GM04504 (cell line): ENCODE data around the gene SCP2.

Source experiments
- DNase-seq: peaks from one replicate; pipeline ENCODE4 v3.0.0-alpha.2; 2012; ENCODE audit warnings: low read depth

Gene SCP2

GRCh38 chr1:53068314-53069099 is 141.4 kb downstream of the SCP2 start:
- DNase-seq = no peak

- no peak for DNase-seq
Observed at GRCh38 chr1:53069265-53069662, 142.2 kb downstream of the SCP2 start.

- no peak for DNase-seq
Observed at GRCh38 chr1:53069663-53070327, 142.7 kb downstream of the SCP2 start.

GRCh38 chr1:53070621-53071020 is 143.5 kb downstream of the SCP2 start:
- no peak for DNase-seq

GRCh38 chr1:53071167-53071865 is 144.2 kb downstream of the SCP2 start:
- DNase-seq = no peak

GRCh38 chr1:53071915-53072314 is 144.8 kb downstream of the SCP2 start:
- no peak for DNase-seq

GRCh38 chr1:53073287-53073686 is 146.2 kb downstream of the SCP2 start:
- no peak for DNase-seq

GRCh38 chr1:53073868-53074311 is 146.8 kb downstream of the SCP2 start:
- no peak for DNase-seq

- DNase-seq = no peak
Observed at GRCh38 chr1:53074313-53075154, 147.5 kb downstream of the SCP2 start.

GRCh38 chr1:53075206-53075605 is 148.1 kb downstream of the SCP2 start:
- DNase-seq = no peak

GRCh38 chr1:53075761-53076163 is 148.7 kb downstream of the SCP2 start:
- no peak for DNase-seq

GRCh38 chr1:53076165-53076564 is 149.1 kb downstream of the SCP2 start:
- DNase-seq = no peak

- DNase-seq = no peak
Observed at GRCh38 chr1:53076721-53077598, 149.9 kb downstream of the SCP2 start.

- no peak for DNase-seq
Observed at GRCh38 chr1:53077599-53077965, 150.5 kb downstream of the SCP2 start.

GRCh38 chr1:53078333-53079101 is 151.4 kb downstream of the SCP2 start:
- DNase-seq = no peak

- DNase-seq = no peak
Observed at GRCh38 chr1:53079251-53079650, 152.2 kb downstream of the SCP2 start.

GRCh38 chr1:53080041-53080440 is 153.0 kb downstream of the SCP2 start:
- no peak for DNase-seq

GRCh38 chr1:53080769-53081168 is 153.7 kb downstream of the SCP2 start:
- no peak for DNase-seq

- no peak for DNase-seq
Observed at GRCh38 chr1:53081384-53082066, 154.4 kb downstream of the SCP2 start.
